Right renal cortex interstitium (tissue), 3 donors: Measurements from ENCODE around the gene PPM1H. TPM values are rescaled to one million over a fixed set of nuclear protein-coding genes. Genes with fewer than 3 reads are reported as not detected.
"Not testable (repeated sequence)": the region's sequence is repeated elsewhere in the genome, so short reads cannot be mapped to it uniquely, and the experiment has no call there.

Source experiments
- DNase-seq, 3 donors: peaks; one replicate each; pipeline ENCODE4 v3.0.0-alpha.2; 2013; ENCODE audit warnings: low read depth in 3 of 3, low spot score in 2 of 3
- polyA plus RNA-seq, 3 donors: library from polyadenylated mRNA; unstranded; fragments of 120-200 nt; gene quantifications; one replicate each; pipeline ENCODE4 v1.2.1, GENCODE V29; 2013; ENCODE audit not compliant: insufficient read length in 3 of 3

Gene PPM1H
- polyA plus RNA-seq, 3 donors: 28.9 to 31.2 (median 29.2) TPM

DNA sequence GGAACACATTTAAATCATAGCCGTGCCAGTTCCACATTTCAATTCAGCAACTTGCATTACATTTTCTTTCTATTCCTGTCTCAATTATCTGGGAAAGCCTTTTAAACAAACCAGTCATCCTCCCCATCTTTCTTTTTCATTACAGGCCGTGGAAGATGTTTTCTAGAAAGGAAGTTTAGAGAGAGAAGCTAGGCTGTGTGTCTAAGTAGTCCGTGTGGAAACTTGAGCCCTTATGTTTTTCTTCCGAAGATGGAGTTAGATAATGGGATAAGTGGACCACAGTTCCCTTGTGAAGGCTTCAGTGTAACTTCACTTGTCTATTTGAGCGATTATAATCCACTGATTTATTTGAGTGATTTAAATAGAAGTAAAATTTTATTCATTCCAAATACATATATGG, 12.4 kb upstream of the PPM1H start:
- DNase-seq: no peak

DNA sequence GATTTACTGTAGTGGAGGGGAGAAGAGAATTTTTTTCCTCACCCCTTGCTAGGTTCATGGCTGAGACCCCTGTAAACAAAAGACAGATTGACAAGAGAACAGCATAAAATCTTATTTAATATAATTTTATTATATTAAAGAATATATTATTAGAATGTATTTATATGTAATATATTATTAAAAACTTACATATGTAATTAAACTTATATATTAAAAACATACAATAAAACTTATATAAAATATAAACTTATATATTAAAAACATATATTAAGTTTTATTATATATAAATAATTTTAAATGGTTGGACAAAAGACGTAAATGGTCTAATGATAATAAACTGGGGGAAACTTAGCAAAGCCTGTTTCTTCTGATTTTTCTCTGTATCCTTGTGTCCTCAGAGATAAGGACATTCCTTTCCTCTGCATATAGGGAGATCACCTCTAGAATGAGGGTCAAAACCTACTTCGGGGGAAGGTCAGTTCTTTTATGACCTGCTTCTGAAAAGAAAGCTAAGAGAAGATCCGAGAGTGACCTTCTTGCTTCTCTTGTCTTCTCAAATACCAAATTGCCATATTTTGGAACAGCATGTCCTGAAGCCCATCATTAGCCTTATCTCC, 8.9 kb upstream of the PPM1H start:
- DNase-seq: no peak

DNA sequence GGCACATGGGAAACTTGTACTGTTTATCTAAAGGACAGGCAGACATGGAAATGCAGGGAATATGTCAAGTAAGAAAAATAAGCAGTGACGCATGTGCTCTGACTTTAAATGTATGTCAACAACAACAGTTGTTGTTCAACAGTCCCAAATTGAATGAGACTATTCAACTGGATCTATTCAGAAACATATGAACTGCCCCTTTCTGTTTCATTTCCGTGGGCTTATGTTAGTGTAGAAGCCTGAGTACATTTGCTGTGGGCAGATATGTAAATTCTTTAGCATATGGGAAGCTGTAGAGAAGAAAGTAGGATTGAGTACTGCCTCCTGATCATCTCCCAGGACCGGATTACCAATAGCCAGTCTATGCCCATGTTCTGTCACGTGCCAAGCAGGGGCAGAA, 7.4 kb upstream of the PPM1H start:
- DNase-seq: not testable (repeated sequence)

DNA sequence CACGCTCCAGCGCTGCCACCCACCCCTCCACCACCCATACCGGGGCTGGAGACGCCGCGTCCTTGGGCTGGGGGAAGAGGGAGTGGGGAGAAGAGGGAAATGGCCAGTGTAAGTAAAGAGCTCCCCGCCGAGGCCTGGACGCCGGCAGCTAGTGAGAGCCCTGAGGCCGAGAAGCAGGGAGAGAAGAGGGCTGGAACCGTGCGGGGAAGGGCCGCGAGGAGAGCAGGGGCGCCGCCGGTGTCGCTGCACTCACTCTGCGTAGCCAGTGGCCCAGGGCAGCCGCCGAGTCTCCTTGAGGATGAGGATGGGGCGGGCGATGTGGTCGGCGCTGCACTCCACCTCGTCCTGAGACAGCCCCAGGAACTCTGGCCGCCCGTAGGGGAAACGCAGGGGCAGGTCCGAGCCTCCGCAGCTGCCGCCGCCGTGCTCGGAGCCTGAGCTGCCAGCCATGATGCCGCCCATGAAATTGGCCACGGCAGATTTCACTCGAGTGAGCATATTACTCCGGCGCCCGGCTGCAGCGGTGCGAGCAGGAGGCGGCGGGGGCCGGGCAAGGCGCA, 631 bp downstream of the PPM1H start:
- no peak for DNase-seq

DNA sequence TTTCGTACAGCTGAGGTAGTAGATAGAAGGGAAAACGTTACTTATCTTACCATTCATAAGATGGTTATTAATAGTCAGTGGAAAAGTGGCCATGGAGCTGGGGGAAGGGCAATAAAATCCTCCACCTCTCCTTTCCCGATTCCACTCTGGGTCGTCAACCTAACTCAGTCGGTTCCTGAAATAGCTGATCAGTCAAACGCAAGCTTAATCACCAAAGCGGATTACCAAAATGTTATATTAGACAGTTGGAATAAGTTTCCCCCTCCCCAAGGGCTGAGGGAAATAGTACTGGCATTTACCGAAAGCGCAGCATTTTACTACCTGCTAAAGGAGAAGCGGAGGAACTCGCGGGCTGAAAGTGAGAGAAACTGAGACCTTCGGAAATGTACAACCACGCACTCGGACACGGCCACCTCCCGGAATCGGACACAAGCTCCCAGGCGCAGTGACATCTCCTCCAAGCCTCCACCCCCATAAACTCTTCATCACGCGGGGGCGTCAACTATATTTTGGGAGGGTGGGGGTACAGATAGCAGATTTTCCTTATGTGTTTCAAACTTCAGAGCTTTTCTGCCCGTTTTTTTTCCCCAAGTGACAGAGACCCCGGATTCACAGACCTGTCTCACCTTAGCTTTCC, 1.2 kb downstream of the PPM1H start:
- DNase-seq: no peak

DNA sequence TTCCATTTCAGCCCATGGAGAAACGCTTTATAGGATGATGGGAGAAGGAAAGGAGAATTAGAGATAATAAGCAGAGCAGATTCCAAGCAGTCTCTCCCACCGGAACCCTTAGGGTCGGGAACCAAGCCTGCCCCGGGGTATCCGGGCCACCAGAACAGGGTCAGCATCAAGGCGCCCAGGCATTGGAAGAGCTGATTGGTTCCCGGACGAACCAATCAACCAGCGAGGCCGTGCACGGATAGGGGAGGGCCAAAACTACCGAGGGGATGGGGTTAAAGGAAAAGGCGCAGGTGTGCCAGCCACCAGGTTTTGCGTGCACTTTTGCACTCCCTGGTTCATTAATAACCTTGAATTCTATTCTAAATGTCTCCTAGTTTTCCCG, 1.7 kb downstream of the PPM1H start:
- no peak for DNase-seq

DNA sequence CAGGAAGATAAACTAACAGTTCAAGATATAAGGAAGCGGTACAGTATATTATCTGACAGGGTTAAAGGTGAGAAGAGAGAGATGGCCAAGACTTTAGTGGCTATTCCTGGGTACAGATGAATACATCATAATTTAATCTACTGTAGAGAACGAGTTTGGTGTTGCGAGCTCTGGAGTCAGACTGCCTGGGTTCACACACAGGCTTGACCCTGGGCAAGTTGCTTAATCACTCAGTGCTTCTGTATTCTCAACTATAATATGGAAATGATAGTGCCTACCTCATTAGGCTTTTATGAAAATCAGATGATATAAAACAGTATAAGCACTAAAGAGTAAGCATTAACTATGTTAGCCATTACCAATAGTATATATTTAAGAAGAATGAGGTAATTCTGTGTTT, 3.5 kb downstream of the PPM1H start:
- DNase-seq: no peak

DNA sequence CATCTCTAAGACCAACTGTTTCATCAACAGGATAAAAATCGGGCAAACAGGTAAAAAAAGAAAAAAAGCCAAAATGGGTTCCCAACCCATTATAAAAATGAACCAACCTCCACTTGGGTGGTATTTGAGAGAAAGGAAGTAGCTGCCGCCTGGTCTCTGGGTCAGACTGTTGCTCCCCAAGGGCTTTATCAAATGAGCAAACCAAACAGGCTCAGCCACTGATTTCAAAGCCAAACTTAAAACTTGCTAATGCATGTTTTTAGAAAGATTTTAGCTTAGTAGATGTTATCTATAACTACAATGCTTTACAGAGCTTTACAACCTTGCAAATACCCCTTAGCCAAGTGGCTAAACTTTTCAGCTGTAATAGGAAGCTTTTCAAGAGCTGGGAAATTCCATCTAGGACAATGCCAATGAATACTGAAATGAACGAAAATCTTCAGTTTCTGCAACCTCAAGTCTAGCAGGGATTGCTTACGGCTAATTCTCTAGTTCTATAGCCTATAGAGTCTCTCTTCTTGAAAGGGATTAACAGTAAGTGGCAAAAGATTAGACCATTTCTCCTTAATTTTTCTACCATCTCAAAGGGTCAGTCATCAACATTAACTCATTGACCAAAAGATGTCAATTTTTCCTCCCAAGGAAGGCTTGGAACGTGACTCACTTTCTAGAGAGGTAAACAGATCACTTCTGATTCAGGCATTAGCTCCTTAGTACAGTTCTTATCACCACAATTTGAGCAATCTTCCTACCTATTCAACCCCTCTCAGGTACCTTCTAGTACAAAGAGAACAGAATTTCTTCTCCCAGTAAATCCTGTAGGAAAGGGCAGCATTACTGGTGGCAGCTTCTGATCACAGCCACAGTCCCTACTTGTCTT, 4.2 kb downstream of the PPM1H start:
- DNase-seq: no peak

DNA sequence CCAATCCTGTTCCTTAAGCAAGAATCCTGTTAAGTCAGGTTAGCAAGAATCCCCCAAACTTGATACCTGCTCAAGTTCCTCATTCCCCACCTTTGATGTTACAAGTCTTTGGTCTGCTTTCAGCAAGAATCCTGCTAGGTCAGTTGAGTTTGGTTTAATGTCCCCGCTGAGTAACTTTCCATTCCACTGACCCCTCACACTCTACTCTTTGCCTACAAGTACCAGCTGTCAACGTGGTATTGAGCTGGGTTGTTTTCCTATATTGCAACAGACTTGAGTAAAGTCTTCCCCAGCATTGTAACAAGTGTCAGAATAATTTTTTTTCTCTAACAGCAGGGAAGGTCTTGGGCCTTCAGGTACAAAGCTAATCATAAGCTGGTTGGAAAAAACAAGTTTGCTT, 6.3 kb downstream of the PPM1H start:
- no peak for DNase-seq

DNA sequence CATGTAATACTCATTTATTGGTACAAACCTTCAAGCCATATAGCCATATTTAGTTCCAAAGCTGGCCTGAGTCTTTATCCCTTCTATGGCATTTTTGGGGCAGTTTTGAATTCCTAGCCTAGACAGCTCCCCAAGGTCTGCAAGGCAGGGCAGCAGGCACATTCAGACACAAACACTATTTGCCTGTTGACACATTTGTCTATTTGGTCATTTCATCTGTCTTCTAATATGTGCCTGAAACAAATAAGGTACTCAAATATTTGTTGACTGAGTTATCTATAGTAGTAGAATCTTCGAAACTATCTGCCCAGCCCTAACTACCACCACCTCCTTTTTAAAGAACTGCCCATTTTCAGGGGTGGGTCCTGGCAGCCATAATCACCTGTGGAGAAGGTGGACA, 9.3 kb downstream of the PPM1H start:
- no peak for DNase-seq

DNA sequence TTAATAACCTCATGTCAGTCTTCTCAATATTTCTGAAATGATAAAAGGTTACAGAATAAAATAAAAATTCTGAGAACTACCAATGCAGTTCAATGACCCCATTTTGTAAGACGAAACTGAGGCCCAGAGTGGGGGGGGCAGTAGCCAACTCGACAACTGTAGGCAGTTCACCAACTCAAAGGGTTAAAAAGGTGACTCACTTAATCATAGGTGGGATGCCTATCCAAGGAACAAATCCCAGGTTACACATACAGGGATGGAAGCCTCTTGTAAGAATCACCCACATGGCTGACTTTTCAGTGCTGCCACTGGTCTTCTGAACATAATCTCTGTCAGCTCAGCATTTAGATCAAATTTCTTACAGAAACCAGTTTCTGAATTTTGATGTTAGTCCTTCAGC, 10.9 kb downstream of the PPM1H start:
- DNase-seq: no peak

DNA sequence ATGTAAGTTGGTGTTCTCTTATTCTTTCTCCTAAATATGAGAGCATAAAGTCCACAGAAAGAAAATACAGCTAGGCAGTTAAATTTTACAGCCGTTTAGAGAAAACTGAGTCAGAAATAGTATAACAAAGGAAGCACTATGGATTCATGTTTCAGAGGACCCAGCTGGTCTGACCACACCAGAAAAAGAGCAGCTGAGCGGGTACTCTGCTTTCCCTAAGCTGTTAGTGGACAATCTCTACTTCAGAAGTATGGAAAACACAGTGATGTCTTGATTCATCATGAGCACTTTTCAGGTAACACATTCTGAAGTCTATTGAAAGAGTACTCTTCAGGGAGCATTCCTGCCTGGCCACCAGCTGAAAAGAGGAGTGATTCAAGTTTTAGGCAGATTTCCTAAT, 12.4 kb downstream of the PPM1H start:
- DNase-seq: no peak

DNA sequence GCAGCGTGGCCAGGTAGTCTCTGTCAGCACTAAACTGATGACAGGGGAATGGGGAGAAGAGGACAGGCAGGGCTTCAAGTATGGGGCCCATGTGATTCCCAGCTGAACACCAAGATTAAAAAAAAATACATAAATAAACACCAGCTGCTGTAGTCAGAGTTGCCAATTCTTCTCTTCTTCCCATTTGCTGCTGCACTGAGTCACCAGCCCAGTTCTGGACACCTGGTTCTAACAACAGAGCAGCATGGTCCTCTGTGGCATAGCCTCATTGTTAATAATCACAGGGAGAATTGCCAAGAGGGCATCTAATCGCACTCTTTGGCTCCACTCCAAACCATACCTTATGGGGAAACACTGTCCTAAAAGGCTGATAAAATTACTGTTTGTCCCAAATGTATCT, 15.1 kb downstream of the PPM1H start:
- DNase-seq: no peak

DNA sequence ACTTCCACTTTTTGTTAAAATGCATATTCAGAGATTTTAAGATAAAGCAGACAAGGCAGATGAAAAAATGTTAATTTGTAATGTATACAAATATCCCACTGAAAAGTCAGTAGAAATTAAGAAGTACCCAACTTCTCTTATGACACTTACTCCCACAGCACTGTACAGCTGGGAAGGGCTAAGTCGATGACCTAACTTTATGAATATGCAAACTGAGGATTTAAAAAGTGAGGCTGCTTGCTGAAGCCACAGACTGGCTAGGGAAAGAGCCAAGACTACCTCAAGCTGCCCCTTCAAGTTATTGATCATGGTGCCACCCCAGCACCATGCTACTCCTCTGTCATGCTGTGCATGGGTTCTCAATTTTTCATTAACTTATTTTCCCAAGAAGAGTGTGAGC, 17.0 kb downstream of the PPM1H start:
- DNase-seq: no peak

DNA sequence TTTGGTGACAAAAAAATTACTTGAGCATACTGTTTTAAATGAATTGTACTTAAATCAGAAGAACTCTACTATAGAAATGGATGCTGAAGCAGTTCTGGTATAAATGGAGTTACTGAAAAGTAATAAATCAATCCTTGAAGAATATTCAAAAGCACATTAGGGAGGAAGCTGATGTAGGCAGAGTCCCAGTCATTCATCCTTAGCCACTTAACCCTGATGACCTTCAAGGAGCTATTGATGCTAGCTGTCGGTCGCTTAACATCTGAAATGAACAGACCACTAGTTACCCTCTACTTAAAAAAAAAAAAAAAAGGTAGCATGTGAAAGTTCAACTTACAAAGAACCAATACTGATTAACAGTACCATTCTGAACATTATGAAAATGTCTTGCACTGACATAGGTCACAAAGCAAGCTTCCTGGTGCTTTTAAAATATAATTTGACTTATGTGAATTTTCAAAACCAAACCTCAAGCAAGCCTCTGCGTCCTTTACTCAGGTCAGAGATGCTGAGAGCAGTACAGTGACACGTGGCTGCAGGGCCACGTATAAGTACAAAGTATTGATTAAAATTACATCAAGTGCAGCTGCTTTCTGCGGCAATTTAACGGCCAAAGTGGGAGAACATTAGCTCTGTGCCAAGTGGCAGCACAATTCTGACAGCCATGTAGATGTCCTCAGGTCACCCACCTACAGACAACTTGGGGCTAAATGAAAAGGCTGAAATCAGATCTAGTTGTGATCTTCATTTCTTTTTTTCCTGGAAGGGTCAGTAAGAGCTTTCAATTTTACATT, 18.1 kb downstream of the PPM1H start:
- no peak for DNase-seq

DNA sequence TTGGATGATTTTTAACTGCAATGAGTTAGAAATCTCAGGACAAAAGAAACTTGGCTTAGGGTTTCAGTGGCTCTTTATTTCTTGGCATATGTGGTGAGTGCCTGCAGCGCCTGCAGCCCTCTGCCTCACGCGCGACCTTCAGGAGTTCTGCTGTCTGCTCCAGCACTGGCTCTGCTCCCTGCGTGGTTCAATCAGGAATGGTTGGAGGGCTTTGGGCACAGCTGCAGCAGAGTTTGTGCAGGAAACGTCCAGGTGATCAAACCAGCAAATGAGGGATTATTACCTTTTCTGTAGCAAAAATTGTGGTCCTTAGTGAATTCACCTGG, 19.8 kb downstream of the PPM1H start:
- no peak for DNase-seq

DNA sequence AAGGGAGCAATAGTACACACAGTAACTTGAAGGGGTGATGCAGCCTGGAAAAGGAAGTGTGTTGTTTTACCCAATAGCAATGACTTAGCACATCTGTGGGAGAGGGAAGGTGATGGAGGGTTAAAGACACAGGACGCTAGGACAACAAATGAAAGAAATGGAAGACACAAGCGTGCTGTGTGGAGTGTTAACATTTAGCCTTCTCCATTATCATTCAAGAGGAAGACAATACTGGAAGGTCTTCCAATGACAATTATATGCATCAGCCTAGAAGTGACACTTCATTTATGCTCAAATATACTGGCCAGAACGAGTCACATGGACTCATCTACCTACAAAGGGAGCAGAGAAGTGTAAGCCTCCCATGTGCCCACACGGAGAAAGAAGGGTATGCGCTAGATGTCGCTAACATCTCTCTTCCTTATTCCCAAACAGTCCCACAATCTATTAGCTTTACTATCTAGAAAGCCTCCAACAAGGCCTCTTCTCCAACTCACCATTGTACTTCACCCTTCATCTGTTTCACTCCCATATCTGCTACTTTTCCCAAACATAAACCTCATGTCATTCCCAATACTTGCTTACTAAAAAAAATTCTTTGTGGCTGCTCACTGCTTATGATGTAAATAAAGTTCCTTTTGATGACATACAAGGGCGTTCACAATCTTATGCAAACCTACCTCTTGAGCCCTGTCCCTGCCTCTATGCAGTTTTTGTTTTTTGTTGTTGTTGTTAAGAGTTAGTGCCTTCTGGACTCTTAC, 20.3 kb downstream of the PPM1H start:
- DNase-seq: no peak

DNA sequence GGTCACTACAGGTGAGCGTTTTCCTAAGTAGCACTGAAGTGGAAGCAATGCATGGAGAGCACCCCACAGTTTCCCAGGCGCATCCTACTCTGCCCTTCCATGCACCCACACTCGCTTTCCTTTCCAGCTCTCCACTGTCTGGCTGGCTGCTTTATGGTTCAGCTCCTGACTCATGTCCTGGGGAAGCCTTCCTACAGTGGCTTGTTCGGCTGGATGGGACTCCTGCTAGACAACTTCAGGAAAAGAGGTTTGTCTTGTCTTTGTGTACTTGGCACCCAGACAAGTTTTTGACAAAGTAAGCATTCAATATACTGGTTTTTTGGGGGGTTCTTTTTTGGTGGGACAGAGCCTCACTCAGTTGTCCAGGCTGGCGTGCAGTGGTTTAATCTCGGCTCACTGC, 21.6 kb downstream of the PPM1H start:
- no peak for DNase-seq

DNA sequence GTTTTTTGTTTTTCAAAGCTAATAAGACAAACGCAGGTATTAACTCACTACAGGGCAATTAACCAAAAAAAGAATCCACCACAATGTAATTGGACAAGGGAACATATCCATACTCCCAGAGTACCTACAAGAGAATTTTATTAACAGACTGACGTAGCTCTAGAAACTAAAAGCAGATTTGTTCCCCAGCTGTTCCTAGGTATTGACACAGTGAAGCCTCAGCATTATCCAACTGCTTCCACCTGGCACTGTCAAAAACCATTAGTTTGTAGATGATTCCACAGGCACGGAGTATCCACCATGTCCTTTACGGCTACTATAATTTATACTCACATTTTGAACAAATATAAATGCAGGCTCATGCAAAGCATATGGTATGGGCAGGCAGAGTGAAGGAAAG, 22.3 kb downstream of the PPM1H start:
- no peak for DNase-seq

DNA sequence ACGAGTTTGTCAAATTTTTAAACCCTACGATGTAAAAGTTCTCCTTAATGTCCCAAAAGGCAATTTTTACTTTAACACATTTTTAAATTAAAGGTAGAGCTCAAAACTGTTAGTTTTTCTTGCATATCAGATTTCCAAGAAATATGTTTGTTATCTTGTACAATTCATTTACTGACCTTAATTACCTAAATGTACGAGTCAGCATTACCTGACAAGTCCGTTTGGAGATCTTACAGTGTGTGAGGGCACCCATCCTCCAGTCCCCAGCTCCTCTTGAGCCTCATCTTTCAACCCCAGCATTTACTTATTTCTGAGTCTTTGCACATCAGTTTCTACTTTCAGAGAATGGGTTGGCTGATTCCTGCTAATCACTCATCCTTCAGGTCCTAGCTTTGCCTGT, 23.7 kb downstream of the PPM1H start:
- no peak for DNase-seq
